Psoas muscle (tissue), 8 donors: Measurements from ENCODE around the gene HOXB1. TPM values are rescaled to one million over a fixed set of nuclear protein-coding genes. Genes with fewer than 3 reads are reported as not detected.

ENCODE experiments used
- ATAC-seq, 4 donors: fragments of 200-7000 bp; cut with Tn5 transposase; one replicate each; pipeline ENCODE4 v1.9.1; 2020; ENCODE audit warnings: moderate library complexity in 3 of 4, mild to moderate bottlenecking in 2 of 4
- DNase-seq, 2 donors: peaks; one replicate each; pipeline ENCODE4 v3.0.0-alpha.2; 2020
- H3K27ac ChIP-seq: fragments of 200-600 bp; one replicate; pipeline ENCODE4 v1.8.0; 2022
- H3K27me3 ChIP-seq, 3 donors: fragments of 200-600 bp in 1 of 3; one replicate each; pipeline versions ENCODE4 v1.6.1 to v1.8.0; 2013 to 2022; ENCODE audit warnings: low read length in 2 of 3, mild to moderate bottlenecking in 2 of 3, moderate library complexity in 1 of 3; ENCODE audit not compliant: insufficient read depth in 3 of 3
- H3K36me3 ChIP-seq, 2 donors: fragments of 200-600 bp in 1 of 2; one replicate each; pipeline versions ENCODE4 v1.6.1 to v1.8.0; 2013 to 2022; ENCODE audit warnings: low read depth in 1 of 2, mild to moderate bottlenecking in 1 of 2, moderate library complexity in 1 of 2; ENCODE audit not compliant: insufficient read depth in 1 of 2
- H3K4me1 ChIP-seq: fragments of 200-600 bp; one replicate; pipeline ENCODE4 v1.8.0; 2022
- H3K4me3 ChIP-seq: fragments of 200-600 bp; one replicate; pipeline ENCODE4 v1.8.0; 2022; ENCODE audit warnings: mild to moderate bottlenecking
- H3K9me3 ChIP-seq: fragments of 200-600 bp; one replicate; pipeline ENCODE4 v1.8.0; 2022
- CTCF ChIP-seq: fragments of 200-600 bp; IDR thresholded peaks from one replicate; pipeline ENCODE4 v1.8.0; 2022; ENCODE audit warnings: antibody characterized with exemption
- WGBS, 3 donors: extraction: QIAGEN DNeasy Blood & Tissue Kit; methylation state at CpG; one replicate each; pipeline versions ENCODE4 v1.1.6 to v1.1.7; 2013; 5-methylcytosine and 5-hydroxymethylcytosine counted together
- intact Hi-C, 2 donors: fragments of 100-400 bp; cut with DNase I; formaldehyde crosslinking; loops; one replicate each; pipeline versions ENCODE4 v1.11.0 to v1.14.2; 2022
- polyA plus RNA-seq, 3 donors: library from polyadenylated mRNA; stranded (reverse); fragments of 200-250 nt; gene quantifications; one replicate each; pipeline ENCODE4 v1.2.3, GENCODE V29; 2013
- total RNA-seq, 4 donors: library from RNA; stranded (reverse); fragmentation: NEBNext Ultra II Directional in 2 of 4; extraction: Animal tissue kit (Norgen Biotek cat#: 25700) in 2 of 4; gene quantifications; one replicate each; pipeline versions ENCODE4 v1.2.1 to v1.2.4, GENCODE V29; 2021 to 2023
- donor health status: healthy with polysubstance abuse.
- donor health status: DM: no; HTN: no; CAD: no; lungs with moderate emphysema.
- donor health status: Bipolar disorder and iron deficiency.
- donor health status: healthy.
- donor health status: DM: yes; HTN: yes; CAD: no.
- donor health status: DM: no; HTN: no; CAD: no.
- donor health status: DM: no; HTN: no; CAD: no.
- donor health status: DM: yes; HTN: yes; CAD: no.

HOXB1 gene
- total and polyA plus RNA-seq, 7 donors: not detected

- Histone ChIP-seq H3K9me3 (no peaks in the 10 kb centered on the region), H3K4me1 (peaks cover 6% of the 10 kb centered on the region), H3K4me3 (peak overlapping the region; percentile 40), H3K27ac (no peak overlapping the region), H3K27me3 (peaks cover 0 to 12% (median 2%) of the 10 kb centered on the region in 3 donors), H3K36me3 (no peaks in the 10 kb centered on the region)
- DNase-seq: peak; percentile 76 to 90
- intact Hi-C loops: loop anchor here in 1 of 2 donors (5.0 kb wide), 1 partner anchor 50 kb away; no protein-coding TSS in a partner anchor
- TF ChIP-seq CTCF: peak; percentile 89
- ATAC-seq: peak; percentile 95 to 100 (median 98)
- WGBS, 3 donors: 6 to 9% (median 6%) methylated on average over 53 of the region's 53 CpGs
Observed at GRCh38 chr17:48492401-48493298, 38.2 kb downstream of the HOXB1 start.

GRCh38 chr17:48491527-48492273 is 39.1 kb downstream of the HOXB1 start:
- peaks cover 0 to 7% (median 0%) of the 10 kb centered on the region in 3 donors for H3K27me3 ChIP-seq
- intact Hi-C loops: loop anchor here in 1 of 2 donors (5.0 kb wide), 1 partner anchor 51 kb away; no protein-coding TSS in a partner anchor

GRCh38 chr17:48490451-48490892 is 40.3 kb downstream of the HOXB1 start:
- no peak for ATAC-seq
- no peak for TF ChIP-seq CTCF
- no peaks in the 10 kb centered on the region for H3K36me3 ChIP-seq
- intact Hi-C loops: loop anchor here in 1 of 2 donors (5.0 kb wide), 1 partner anchor 52 kb away; no protein-coding TSS in a partner anchor
- no peaks in the 10 kb centered on the region for H3K9me3 ChIP-seq
- H3K4me1 ChIP-seq: peaks cover 6% of the 10 kb centered on the region
- no peak overlapping the region for H3K4me3 ChIP-seq
- H3K27me3 ChIP-seq: peaks cover 0 to 14% (median 0%) of the 10 kb centered on the region in 3 donors
- no peak overlapping the region for H3K27ac ChIP-seq
- no peak for DNase-seq
- 40 to 65% (median 61%) methylated on average over 2 of the region's 2 CpGs for WGBS, 3 donors

More at GRCh38 chr17:48491527-48492273, 39.1 kb downstream of the HOXB1 start:
- no peak overlapping the region for H3K27ac ChIP-seq
- peaks cover 6% of the 10 kb centered on the region for H3K4me1 ChIP-seq
- DNase-seq (no peak), ATAC-seq (no peak)
- 70 to 78% (median 72%) methylated on average over 3 of the region's 3 CpGs for WGBS, 3 donors
- H3K4me3 ChIP-seq: no peak overlapping the region
- no peaks in the 10 kb centered on the region for H3K9me3 ChIP-seq
- TF ChIP-seq CTCF: no peak
- H3K36me3 ChIP-seq: no peaks in the 10 kb centered on the region

- intact Hi-C loops: loop anchor here in 1 of 2 donors (5.0 kb wide), 1 partner anchor 53 kb away; no protein-coding TSS in a partner anchor
- Histone ChIP-seq H3K36me3 (no peaks in the 10 kb centered on the region), H3K27me3 (peaks cover 0 to 18% (median 0%) of the 10 kb centered on the region in 3 donors), H3K4me1 (peaks cover 6% of the 10 kb centered on the region), H3K4me3 (no peak overlapping the region), H3K27ac (no peak overlapping the region), H3K9me3 (no peaks in the 10 kb centered on the region)
- TF ChIP-seq CTCF: no peak
- no peak for ATAC-seq
- no peak for DNase-seq
- WGBS, 3 donors: 79 to 91% (median 90%) methylated on average over 13 of the region's 13 CpGs
Observed at GRCh38 chr17:48489781-48490180, 41.0 kb downstream of the HOXB1 start.
